ENCODE measurements around the gene CHSY3. TPM values are rescaled to one million over a fixed set of nuclear protein-coding genes. Genes with fewer than 3 reads are reported as not detected.

CHSY3 gene
- total RNA-seq, 8 experiments from 2014 or later, result 0.42 to 6.8 (median 1.8) TPM

DNA sequence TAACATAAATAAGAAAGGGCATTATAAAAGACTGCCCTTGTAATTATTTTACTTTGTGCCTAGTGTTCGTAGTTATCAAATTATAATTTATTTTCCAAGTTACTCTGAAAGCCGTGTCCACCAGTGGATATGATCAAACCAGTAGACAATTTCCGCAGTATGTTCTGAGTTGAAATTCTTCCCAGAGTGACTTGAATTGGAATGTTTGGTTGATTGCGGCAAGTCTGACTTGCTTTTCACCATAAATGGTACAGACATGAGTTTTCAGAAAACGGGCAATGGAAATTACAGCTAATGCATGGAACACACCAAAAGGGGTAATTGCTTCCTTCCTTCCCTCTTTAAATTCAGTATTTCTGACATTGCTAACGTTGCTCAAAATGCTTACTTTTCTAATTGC lies 56.6 kb downstream of the CHSY3 start:
- ATAC-seq (replicated peaks in 6 of 8), result no peak
- no peak overlapping the region for H3K4me3 ChIP-seq
- in situ Hi-C loops (cut with MboI; ENCODE audit: low pct_unique_long_range_greater_than_20kb in 2 of 9, low sequenced_read_pairs in 9 of 9, unreplicated experiment in 9 of 9), result no loop called here
- H3K27ac ChIP-seq, result no peak overlapping the region
- H3K4me1 ChIP-seq (replicated peaks in 1 of 2), result no peaks in the 10 kb centered on the region
- WGBS, 10 experiments, result 75 to 100% (median 89%) methylated on average over 2 to 6 of the region's 6 CpGs; no CpG with 5 or more reads in 1 of the 10 experiments

DNA sequence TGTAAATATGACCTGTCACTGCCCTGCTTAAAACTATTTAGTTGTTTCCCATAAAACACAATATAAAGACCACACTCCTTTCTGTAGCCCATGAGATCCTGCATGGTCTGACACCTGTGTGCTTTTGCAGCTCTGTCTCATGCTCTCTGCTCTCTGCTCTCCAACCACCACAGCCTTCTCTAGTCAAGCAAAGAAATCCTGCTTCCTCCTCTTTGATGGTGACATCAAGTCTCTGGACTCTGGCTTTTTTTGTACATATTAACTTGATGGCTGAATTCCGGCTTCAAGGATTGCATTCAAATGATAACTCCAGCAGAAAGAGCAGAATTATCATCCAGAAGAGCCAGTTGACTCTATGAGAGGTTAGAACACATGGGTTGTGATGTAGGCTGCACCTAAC lies 58.2 kb downstream of the CHSY3 start:
- ATAC-seq (replicated peaks in 6 of 8), result no peak
- H3K27ac ChIP-seq, result no peak overlapping the region
- no peak overlapping the region for H3K4me3 ChIP-seq
- no peaks in the 10 kb centered on the region for H3K4me1 ChIP-seq (replicated peaks in 1 of 2)
- WGBS, 10 experiments, result 100% methylated on average over 1 of the region's 1 CpG; no CpG with 5 or more reads in 4 of the 10 experiments
- in situ Hi-C loops (cut with MboI; ENCODE audit: low pct_unique_long_range_greater_than_20kb in 2 of 9, low sequenced_read_pairs in 9 of 9, unreplicated experiment in 9 of 9), result no loop called here

DNA sequence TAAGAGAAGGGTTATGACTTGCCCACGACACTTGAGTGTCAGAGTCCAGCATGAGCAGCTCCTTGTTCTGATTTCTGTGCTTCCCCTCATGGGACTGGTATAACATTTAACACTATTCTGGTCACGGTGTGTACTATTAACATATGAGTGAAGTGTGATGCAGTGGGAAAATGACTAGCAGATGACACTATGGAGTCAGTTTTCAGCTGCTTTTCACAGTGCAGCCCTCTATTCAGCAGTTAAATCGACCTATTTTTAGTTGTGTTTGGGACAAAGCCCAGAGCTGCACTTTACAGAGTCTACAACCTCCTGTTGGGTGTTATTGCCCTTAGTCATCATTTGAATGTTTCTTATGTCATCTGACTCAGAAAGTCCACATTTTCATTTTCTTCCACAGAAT lies 59.1 kb downstream of the CHSY3 start:
- no peak overlapping the region for H3K4me3 ChIP-seq
- H3K4me1 ChIP-seq (replicated peaks in 1 of 2), result no peaks in the 10 kb centered on the region
- ATAC-seq (replicated peaks in 6 of 8), result peak; percentile 52 to 99 (median 76)
- WGBS, 10 experiments, result 8 to 75% (median 50%) methylated on average over 1 to 3 of the region's 3 CpGs
- no peak overlapping the region for H3K27ac ChIP-seq
- in situ Hi-C loops (cut with MboI; ENCODE audit: low pct_unique_long_range_greater_than_20kb in 2 of 9, low sequenced_read_pairs in 9 of 9, unreplicated experiment in 9 of 9), result no loop called here

DNA sequence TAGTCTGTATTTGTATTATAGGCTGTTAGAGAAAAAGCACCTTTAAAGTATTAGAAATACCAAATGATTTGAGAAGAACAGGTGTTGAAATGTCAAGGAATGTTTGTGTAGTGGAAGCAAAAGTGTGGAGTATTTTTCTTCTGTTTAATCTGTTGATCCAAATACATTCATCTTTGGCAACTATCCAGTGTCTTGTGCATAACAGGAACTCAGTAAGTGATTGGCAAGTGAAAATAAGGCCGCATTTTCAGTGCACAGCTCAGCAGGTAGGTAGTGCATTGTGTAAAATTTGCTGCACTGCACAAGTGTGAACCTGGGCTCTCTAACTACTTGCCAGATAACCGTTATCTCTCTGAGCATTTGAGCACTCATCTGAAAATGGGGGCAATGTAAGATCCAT lies 61.8 kb downstream of the CHSY3 start:
- in situ Hi-C loops (cut with MboI; ENCODE audit: low pct_unique_long_range_greater_than_20kb in 2 of 9, low sequenced_read_pairs in 9 of 9, unreplicated experiment in 9 of 9), result no loop called here
- H3K4me1 ChIP-seq (replicated peaks in 1 of 2), result no peaks in the 10 kb centered on the region
- no peak for ATAC-seq (replicated peaks in 6 of 8)
- 50 to 100% (median 85%) methylated on average over 1 to 2 of the region's 2 CpGs; no CpG with 5 or more reads in 1 of the 10 experiments for WGBS, 10 experiments
- no peak overlapping the region for H3K4me3 ChIP-seq
- H3K27ac ChIP-seq, result no peak overlapping the region

DNA sequence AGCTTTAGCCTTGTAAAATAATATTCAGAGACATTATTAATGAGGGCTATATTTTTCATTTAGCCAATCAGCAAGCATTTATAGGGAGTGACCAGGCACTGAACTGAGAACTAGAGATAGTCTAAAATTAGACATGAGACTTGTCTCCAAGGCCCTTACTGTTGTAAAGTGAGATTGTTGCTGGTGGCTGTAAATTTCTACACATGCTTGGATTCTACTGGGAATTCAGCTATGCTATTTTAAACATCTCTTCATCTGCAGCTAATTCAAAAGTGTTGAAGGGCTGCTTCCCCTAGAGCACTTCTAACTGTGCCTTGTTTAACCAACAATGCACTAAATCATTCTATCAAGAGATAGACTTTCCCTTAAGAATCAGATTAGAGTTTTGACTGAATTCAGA lies 67.4 kb downstream of the CHSY3 start:
- peak in 3 of 8 experiments; percentile 48 to 87 (median 70) for ATAC-seq (replicated peaks in 6 of 8)
- no peak overlapping the region for H3K27ac ChIP-seq
- H3K4me3 ChIP-seq, result no peak overlapping the region
- in situ Hi-C loops (cut with MboI; ENCODE audit: low pct_unique_long_range_greater_than_20kb in 2 of 9, low sequenced_read_pairs in 9 of 9, unreplicated experiment in 9 of 9), result no loop called here
- no peaks in the 10 kb centered on the region for H3K4me1 ChIP-seq (replicated peaks in 1 of 2)

DNA sequence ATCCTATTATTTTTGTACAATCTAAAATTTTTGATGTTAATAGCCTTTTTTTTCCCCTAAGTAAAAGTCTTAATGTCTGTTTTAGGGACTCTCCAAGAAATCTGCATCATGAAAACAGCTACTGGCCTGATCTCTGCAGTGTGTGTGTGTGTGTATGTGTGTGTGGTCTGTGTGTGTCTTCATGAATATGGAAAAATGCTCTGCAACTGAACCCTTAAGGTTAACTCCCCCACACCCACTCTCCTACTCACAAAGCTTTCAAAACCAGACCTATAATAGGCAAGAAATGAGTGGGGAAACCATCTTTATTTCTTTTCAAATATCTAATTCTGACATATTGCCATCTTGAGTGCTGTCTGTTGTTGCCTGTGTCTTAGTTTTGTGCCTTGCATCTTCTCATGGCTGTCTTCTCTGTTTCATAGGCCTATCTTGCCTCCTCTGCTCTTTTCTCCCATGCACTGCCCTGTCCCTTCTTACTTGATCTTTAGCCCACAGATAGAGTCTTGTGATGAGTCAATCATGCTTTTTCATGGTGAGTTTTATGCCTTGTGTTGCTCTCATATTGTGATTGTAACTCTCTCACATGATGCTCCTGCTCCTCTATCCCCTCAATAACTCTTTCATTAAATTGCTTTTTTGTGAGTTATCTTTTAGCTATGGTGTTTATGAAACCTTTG lies 68.3 kb downstream of the CHSY3 start:
- ATAC-seq (replicated peaks in 6 of 8), result peak in 3 of 8 experiments; percentile 85 to 93 (median 87)
- in situ Hi-C loops (cut with MboI; ENCODE audit: low pct_unique_long_range_greater_than_20kb in 2 of 9, low sequenced_read_pairs in 9 of 9, unreplicated experiment in 9 of 9), result no loop called here
- Histone ChIP-seq H3K27ac (no peak overlapping the region), H3K4me1 (replicated peaks in 1 of 2) (no peaks in the 10 kb centered on the region), H3K4me3 (no peak overlapping the region)

DNA sequence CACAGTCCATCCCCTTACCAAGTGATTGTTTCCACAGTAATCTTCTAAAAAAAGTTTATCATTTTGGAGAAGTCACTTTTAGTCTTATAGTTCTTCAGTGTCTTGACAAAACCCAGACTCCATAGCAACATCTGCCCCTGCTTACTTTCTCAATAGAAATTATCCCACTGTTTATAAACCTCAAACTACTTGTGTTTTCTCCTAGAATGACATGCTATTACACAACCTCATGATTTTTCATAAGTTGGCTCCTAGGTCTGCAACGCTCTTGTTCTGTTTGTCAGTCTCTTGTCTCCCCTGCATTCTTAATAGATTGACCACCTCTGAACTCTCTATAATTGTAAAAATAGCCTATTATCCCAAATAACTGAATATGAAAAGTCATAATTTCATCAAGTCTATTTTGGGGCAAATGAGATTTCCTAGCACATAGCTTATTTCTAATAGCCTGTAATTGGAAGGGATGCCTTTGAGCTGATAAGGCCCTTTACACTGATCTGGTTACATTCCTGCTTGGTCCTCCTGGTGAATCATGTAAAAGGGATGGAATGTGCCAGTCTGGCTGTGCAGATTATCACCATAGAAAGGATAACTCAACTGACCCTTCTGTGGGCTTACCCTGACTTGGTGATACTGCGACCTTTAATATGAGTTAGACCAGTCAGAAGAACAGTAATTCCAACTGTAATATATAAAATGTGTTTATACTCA lies 69.6 kb downstream of the CHSY3 start:
- in situ Hi-C loops (cut with MboI; ENCODE audit: low pct_unique_long_range_greater_than_20kb in 2 of 9, low sequenced_read_pairs in 9 of 9, unreplicated experiment in 9 of 9), result no loop called here
- ATAC-seq (replicated peaks in 6 of 8), result no peak

DNA sequence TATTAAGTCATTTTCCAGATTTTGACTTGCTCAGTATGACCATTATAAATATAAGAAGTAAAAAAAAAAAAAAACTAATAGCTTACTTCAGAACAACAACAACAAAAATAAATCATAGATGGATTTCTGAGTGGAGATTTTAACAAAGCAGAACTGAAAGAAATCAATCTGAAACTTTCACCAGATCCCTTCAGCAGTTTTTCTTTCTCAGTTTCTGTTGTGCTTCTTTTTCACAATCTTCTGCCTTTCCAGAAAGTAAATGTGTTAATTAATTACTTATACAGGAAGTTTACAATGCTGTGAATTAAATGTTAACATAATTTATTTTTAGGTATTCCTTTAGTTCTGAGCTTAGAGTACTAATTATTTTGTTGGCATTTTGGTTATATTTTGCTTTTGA lies 73.5 kb downstream of the CHSY3 start:
- Histone ChIP-seq H3K27ac (no peak overlapping the region), H3K4me1 (replicated peaks in 1 of 2) (no peaks in the 10 kb centered on the region), H3K4me3 (no peak overlapping the region)
- in situ Hi-C loops (cut with MboI; ENCODE audit: low pct_unique_long_range_greater_than_20kb in 2 of 9, low sequenced_read_pairs in 9 of 9, unreplicated experiment in 9 of 9), result no loop called here
- no peak for ATAC-seq (replicated peaks in 6 of 8)

More for the DNA sequence above, 69.6 kb downstream of the CHSY3 start:
- no peaks in the 10 kb centered on the region for H3K4me1 ChIP-seq (replicated peaks in 1 of 2)
- no peak overlapping the region for H3K4me3 ChIP-seq
- 88 to 100% (median 100%) methylated on average over 1 to 2 of the region's 2 CpGs; no CpG with 5 or more reads in 2 of the 10 experiments for WGBS, 10 experiments
- no peak overlapping the region for H3K27ac ChIP-seq

DNA sequence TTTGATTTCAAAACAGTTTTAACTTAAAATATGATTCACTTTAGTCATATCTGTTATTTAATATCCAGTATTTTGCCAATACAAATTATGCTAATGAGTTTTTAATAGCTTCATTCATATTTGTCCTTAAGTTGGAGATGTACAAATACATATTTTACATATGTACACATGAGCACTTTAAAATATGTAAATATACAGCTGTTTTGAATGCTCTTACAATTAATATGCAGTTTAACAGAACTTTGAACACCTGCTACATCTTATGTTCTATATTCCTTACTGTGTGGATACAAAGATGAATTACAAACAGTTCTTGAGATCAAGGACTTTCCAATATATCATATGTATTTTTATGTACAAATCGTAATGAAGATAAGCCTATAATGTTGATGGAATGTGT lies 74.0 kb downstream of the CHSY3 start:
- in situ Hi-C loops (cut with MboI; ENCODE audit: low pct_unique_long_range_greater_than_20kb in 2 of 9, low sequenced_read_pairs in 9 of 9, unreplicated experiment in 9 of 9), result no loop called here
- Histone ChIP-seq H3K4me3 (no peak overlapping the region), H3K27ac (no peak overlapping the region), H3K4me1 (replicated peaks in 1 of 2) (no peaks in the 10 kb centered on the region)
- ATAC-seq (replicated peaks in 6 of 8), result peak in 1 of 8 experiments; percentile 92
- 0 to 100% (median 100%) methylated on average over 1 of the region's 1 CpG; no CpG with 5 or more reads in 1 of the 10 experiments for WGBS, 10 experiments

DNA sequence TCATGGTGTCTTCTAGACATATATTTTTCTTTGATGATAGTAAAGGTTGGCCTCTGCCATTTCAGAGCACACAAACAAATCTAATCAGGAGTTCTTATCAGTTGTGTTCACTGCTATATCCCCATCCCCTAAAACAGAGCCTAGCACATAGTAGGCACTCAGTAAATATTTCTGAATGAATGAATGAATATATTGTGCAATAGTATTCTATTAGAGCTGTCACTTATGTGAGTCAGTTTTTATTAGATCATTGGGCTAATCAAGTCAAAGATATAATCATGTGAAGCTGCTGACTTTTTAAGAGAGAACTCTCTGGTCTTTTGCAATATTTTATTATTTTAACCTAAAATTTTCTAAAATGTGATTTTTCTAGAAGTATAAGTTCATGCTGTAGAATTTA lies 84.2 kb downstream of the CHSY3 start:
- no peak for ATAC-seq (replicated peaks in 6 of 8)
- H3K4me1 ChIP-seq (replicated peaks in 1 of 2), result no peaks in the 10 kb centered on the region
- in situ Hi-C loops (cut with MboI; ENCODE audit: low pct_unique_long_range_greater_than_20kb in 2 of 9, low sequenced_read_pairs in 9 of 9, unreplicated experiment in 9 of 9), result no loop called here
- no peak overlapping the region for H3K27ac ChIP-seq
- no peak overlapping the region for H3K4me3 ChIP-seq

DNA sequence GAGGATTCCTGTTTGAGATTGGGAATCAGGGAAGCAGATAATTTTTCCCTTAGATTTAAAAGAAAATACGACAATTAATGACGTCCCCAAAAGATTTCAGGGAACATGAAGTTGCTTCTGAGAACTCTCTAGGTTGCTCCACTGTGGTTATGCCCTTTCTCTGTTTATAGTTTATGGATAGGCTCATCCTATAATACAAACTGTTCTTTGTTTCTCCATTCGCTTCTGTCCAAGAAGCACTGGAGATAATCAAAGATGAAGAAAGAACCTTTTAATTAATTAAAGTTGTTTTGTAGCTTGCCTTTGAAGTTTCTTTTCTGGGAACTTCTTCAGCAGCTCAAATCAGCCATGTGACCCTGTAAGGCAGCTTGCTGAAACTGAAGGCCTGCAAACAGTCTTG lies 87.5 kb downstream of the CHSY3 start:
- no peaks in the 10 kb centered on the region for H3K4me1 ChIP-seq (replicated peaks in 1 of 2)
- in situ Hi-C loops (cut with MboI; ENCODE audit: low pct_unique_long_range_greater_than_20kb in 2 of 9, low sequenced_read_pairs in 9 of 9, unreplicated experiment in 9 of 9), result no loop called here
- H3K4me3 ChIP-seq, result no peak overlapping the region
- WGBS, 10 experiments, result 43 to 97% (median 80%) methylated on average over 1 to 3 of the region's 3 CpGs; no CpG with 5 or more reads in 1 of the 10 experiments
- no peak overlapping the region for H3K27ac ChIP-seq
- no peak for ATAC-seq (replicated peaks in 6 of 8)

DNA sequence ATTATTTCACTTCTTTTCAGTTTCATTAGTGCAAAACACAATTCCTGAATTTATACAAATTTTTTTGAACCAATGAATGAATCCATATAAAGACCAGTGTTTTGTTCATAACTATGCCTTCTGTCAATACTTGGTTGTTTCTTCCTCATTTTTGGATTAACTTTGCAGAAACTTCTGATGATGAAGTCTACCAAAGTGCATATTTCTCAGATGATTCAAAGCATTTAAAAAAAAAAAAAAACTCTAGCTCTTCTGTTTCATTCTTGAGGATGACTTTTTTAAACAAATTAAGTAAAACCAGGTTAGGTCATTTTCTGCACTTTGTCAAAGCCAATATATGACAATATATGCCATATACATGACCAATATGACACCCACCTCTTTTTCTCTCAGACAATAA lies 92.6 kb downstream of the CHSY3 start:
- in situ Hi-C loops (cut with MboI; ENCODE audit: low pct_unique_long_range_greater_than_20kb in 2 of 9, low sequenced_read_pairs in 9 of 9, unreplicated experiment in 9 of 9), result no loop called here
- no peak for ATAC-seq (replicated peaks in 6 of 8)
- no peaks in the 10 kb centered on the region for H3K4me1 ChIP-seq (replicated peaks in 1 of 2)
- no peak overlapping the region for H3K4me3 ChIP-seq
- no peak overlapping the region for H3K27ac ChIP-seq

DNA sequence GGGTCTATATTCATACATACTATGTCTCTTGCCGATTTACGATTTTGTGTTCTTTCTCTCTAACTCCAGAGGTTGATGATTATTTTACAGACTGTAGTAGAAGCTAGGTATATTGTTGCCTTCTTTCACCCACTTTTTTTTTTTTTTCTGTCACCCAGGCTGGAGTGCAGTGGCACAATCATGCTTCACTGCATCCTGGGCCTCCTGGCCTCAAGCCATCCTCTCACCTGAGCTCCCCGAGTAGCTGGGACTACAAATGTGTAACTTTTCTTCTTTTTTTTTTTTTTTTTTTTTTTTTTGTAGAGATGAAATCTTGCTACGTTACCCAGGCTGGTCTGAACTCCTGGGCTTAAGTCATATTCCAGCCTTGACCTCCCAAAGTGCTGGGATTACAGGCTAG lies 96.2 kb downstream of the CHSY3 start:
- in situ Hi-C loops (cut with MboI; ENCODE audit: low pct_unique_long_range_greater_than_20kb in 2 of 9, low sequenced_read_pairs in 9 of 9, unreplicated experiment in 9 of 9), result no loop called here
- ATAC-seq (replicated peaks in 6 of 8), result no peak
- H3K4me3 ChIP-seq, result no peak overlapping the region
- H3K4me1 ChIP-seq (replicated peaks in 1 of 2), result no peaks in the 10 kb centered on the region
- no peak overlapping the region for H3K27ac ChIP-seq
- 74 to 100% (median 91%) methylated on average over 1 to 4 of the region's 4 CpGs; no CpG with 5 or more reads in 2 of the 10 experiments for WGBS, 10 experiments

DNA sequence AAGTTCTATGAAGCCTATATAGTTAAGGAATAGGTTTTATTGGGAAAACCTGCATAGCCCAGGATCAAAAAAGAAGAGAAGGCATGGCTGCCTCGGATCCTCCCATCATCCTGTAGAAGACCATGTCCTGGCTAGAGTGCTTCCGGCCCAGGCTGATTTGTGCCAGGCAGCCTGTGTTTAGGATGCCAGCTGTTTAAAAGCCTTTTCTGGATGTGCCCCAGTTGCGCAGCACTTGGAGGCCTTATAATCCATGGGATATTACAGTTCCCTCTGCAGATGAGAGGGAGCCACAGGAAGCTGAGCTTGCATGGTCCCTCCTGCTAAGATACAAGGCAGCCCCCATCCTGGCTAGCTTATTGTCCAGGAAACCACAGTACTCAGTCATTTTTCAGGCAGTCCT lies 97.9 kb downstream of the CHSY3 start:
- Histone ChIP-seq H3K27ac (no peak overlapping the region), H3K4me1 (replicated peaks in 1 of 2) (no peaks in the 10 kb centered on the region), H3K4me3 (no peak overlapping the region)
- 17 to 100% (median 80%) methylated on average over 1 to 3 of the region's 3 CpGs; no CpG with 5 or more reads in 1 of the 10 experiments for WGBS, 10 experiments
- no peak for ATAC-seq (replicated peaks in 6 of 8)
- in situ Hi-C loops (cut with MboI; ENCODE audit: low pct_unique_long_range_greater_than_20kb in 2 of 9, low sequenced_read_pairs in 9 of 9, unreplicated experiment in 9 of 9), result no loop called here

Measured in motor neuron (in vitro differentiated cells).